Adrenal gland (tissue), 12 donors: ENCODE measurements around the gene ALG12. TPM values are rescaled to one million over a fixed set of nuclear protein-coding genes. Genes with fewer than 3 reads are reported as not detected.

Source experiments
- DNase-seq, 7 donors: peaks; one replicate each; pipeline ENCODE4 v3.0.0-alpha.2; 2019 to 2020
- H3K27ac ChIP-seq, 5 donors: fragments of 200-600 bp; sonication (generic) in 4 of 5; 1 replicate in 3 of 5; 2 replicates in 2 of 5; pipeline versions ENCODE4 v1.5.1 to v1.8.0; 2016 to 2020; ENCODE audit warnings: mild to moderate bottlenecking in 1 of 5
- H3K27me3 ChIP-seq: fragments of 200-600 bp; 2 replicates; pipeline ENCODE4 v1.8.0; 2021
- H3K36me3 ChIP-seq, 2 donors: fragments of 200-600 bp; replicated peaks in 1 of 2; 1 replicate in 1 of 2; 2 replicates in 1 of 2; pipeline versions ENCODE4 v1.5.1 to v1.8.0; 2018 to 2022
- H3K4me1 ChIP-seq, 2 donors: fragments of 200-600 bp; replicated peaks in 1 of 2; 1 replicate in 1 of 2; 2 replicates in 1 of 2; pipeline versions ENCODE4 v1.5.1 to v1.8.0; 2018 to 2021
- H3K4me3 ChIP-seq, 4 donors: fragments of 200-600 bp; sonication (generic) in 3 of 4; one replicate each; pipeline ENCODE4 v1.5.1; 2016 to 2018
- H3K9me3 ChIP-seq, 3 donors: fragments of 200-600 bp; sonication (generic) in 1 of 3; replicated peaks in 1 of 3; 1 replicate in 2 of 3; 2 replicates in 1 of 3; pipeline versions ENCODE4 v1.5.1 to v1.8.0; 2016 to 2021
- CTCF ChIP-seq, 6 experiments: fragments of 450-650 bp in 4 of 6; fragments of 200-600 bp in 2 of 6; sonication (generic) in 1 of 6; IDR thresholded peaks; 1 replicate in 5 of 6; 2 replicates in 1 of 6; pipeline versions ENCODE4 v1.5.1 to v1.8.0; 2016 to 2021; ENCODE audit warnings: antibody characterized with exemption in 6 of 6, mild to moderate bottlenecking in 2 of 6, moderate library complexity in 1 of 6
- POLR2A ChIP-seq, 2 donors: fragments of 450-650 bp; IDR thresholded peaks; one replicate each; pipeline ENCODE4 v1.6.1; 2017; ENCODE audit warnings: antibody characterized with exemption in 2 of 2, mild to moderate bottlenecking in 2 of 2, moderate library complexity in 1 of 2
- WGBS, 4 donors: extraction: QIAGEN DNeasy Blood & Tissue Kit in 2 of 4; methylation state at CpG; one replicate each; pipeline versions ENCODE4 v1.1.5 to v1.1.7; 2013 to 2017; 5-methylcytosine and 5-hydroxymethylcytosine counted together
- intact Hi-C, 2 donors: fragments of 100-400 bp; cut with DNase I; formaldehyde crosslinking; loops; one replicate each; pipeline versions ENCODE4 v1.14.1 to v1.15.0; 2022 to 2023
- polyA plus RNA-seq, 3 donors: library from polyadenylated mRNA; stranded (reverse); fragments of 200-250 nt in 2 of 3; fragments of 350-450 nt in 1 of 3; fragmentation: Illumina TruSeq in 1 of 3; extraction: RNeasy Lipid Tissue Mini Kit (QIAGEN cat#74804) in 1 of 3; gene quantifications; one replicate each; pipeline ENCODE4 v1.2.3, GENCODE V29; 2013 to 2014
- total RNA-seq, 9 donors: library from RNA; depleted of rRNA in 4 of 9; stranded (reverse); fragments of >200 nt in 4 of 9; fragments of 120-200 nt in 1 of 9; fragmentation: NEBNext Ultra II Directional in 1 of 9; extraction: Animal tissue kit (Norgen Biotek cat#: 25700) in 1 of 9; gene quantifications; one replicate each; pipeline versions ENCODE4 v1.1.0 to v1.2.4, GENCODE V29; 2013 to 2023
- donor health status: healthy with polysubstance abuse.
- donor health status: Bipolar disorder and iron deficiency.
- donor health status: DM: yes; HTN: yes; CAD: no.
- donor health status: DM: no; HTN: no; CAD: no.
- donor health status: DM: no; HTN: no; CAD: no.
- donor health status: DM: yes; HTN: yes; CAD: no.

The ALG12 gene
- total and polyA plus RNA-seq, 12 donors = 6.4 to 33.6 (median 18.9) TPM

GRCh38 chr22:49951986-49952896 is 34.0 kb upstream of the ALG12 start:
- Histone ChIP-seq H3K4me1 (peaks cover 0 to 16% of the 10 kb centered on the region in 2 donors), H3K36me3 (no peaks in the 10 kb centered on the region), H3K4me3 (no peak overlapping the region), H3K9me3 (no peaks in the 10 kb centered on the region), H3K27me3 (no peaks in the 10 kb centered on the region), H3K27ac (peak overlapping the region in 2 of 5 donors; percentile 76 to 81)
- 68 to 83% (median 79%) methylated on average over 7 to 24 of the region's 24 CpGs for WGBS, 4 donors
- intact Hi-C loops = no loop called here
- TF ChIP-seq POLR2A (IDR thresholded peaks at IDR 0.05) (no peak), CTCF (IDR thresholded peaks at IDR 0.05) (no peak)
- no peak for DNase-seq

- no peaks in the 10 kb centered on the region for H3K27me3 ChIP-seq
- no peaks in the 10 kb centered on the region for H3K9me3 ChIP-seq
- peaks cover 0 to 16% of the 10 kb centered on the region in 2 donors for H3K4me1 ChIP-seq
- intact Hi-C loops = no loop called here
- TF ChIP-seq CTCF (IDR thresholded peaks at IDR 0.05) (no peak), POLR2A (IDR thresholded peaks at IDR 0.05) (no peak)
- H3K27ac ChIP-seq = peak overlapping the region in 1 of 5 donors; percentile 81
- no peak overlapping the region for H3K4me3 ChIP-seq
- no peak for DNase-seq
- H3K36me3 ChIP-seq = no peaks in the 10 kb centered on the region
- WGBS, 4 donors = 90 to 100% (median 97%) methylated on average over 1 to 4 of the region's 4 CpGs; no CpG with 5 or more reads in 1 of the 4 donors
Measured at GRCh38 chr22:49951678-49951985, 33.4 kb upstream of the ALG12 start.

- TF ChIP-seq POLR2A (IDR thresholded peaks at IDR 0.05) = no peak
- TF ChIP-seq CTCF (IDR thresholded peaks at IDR 0.05) = no peak
- Histone ChIP-seq H3K27me3 (no peaks in the 10 kb centered on the region), H3K9me3 (no peaks in the 10 kb centered on the region), H3K4me3 (no peak overlapping the region), H3K36me3 (no peaks in the 10 kb centered on the region), H3K27ac (peak overlapping the region in 1 of 5 donors; percentile 81), H3K4me1 (peaks cover 0 to 16% of the 10 kb centered on the region in 2 donors)
- intact Hi-C loops = no loop called here
- 79 to 91% (median 85%) methylated on average over 18 to 28 of the region's 28 CpGs for WGBS, 4 donors
- DNase-seq = no peak
Measured at GRCh38 chr22:49951000-49951677, 32.9 kb upstream of the ALG12 start.

- Histone ChIP-seq H3K4me1 (peaks cover 0 to 16% of the 10 kb centered on the region in 2 donors), H3K27me3 (no peaks in the 10 kb centered on the region), H3K36me3 (no peaks in the 10 kb centered on the region), H3K9me3 (no peaks in the 10 kb centered on the region), H3K4me3 (no peak overlapping the region), H3K27ac (no peak overlapping the region)
- WGBS, 4 donors = 44 to 91% (median 86%) methylated on average over 3 to 18 of the region's 18 CpGs
- DNase-seq = no peak
- TF ChIP-seq POLR2A (IDR thresholded peaks at IDR 0.05) (no peak), CTCF (IDR thresholded peaks at IDR 0.05) (no peak)
- intact Hi-C loops = no loop called here
Measured at GRCh38 chr22:49950396-49950994, 32.3 kb upstream of the ALG12 start.
